Activated CD4-positive, alpha-beta T cell treated with anti-CD3 and anti-CD28 coated beads, Interleukin-2, amount 10 ng/mL, durations not matched to agents 7 days and 5 days (primary cell): Measurements from ENCODE around the gene IRF4. TPM values are rescaled to one million over a fixed set of nuclear protein-coding genes. Genes with fewer than 3 reads are reported as not detected.
"Not testable (repeated sequence)": the region's sequence is repeated elsewhere in the genome, so short reads cannot be mapped to it uniquely, and the experiment has no call there.

Source experiments
- CTCF ChIA-PET: fragments of 350-600 bp; sonication (Branson Sonifier 250); formaldehyde crosslinking; loops from one replicate; lab custom pipeline; 2021; ENCODE audit warnings: antibody characterized with exemption; lab: Charles Lee
- POLR2A ChIA-PET: fragments of 350-600 bp; sonication (Branson Sonifier 250); formaldehyde crosslinking; loops from one replicate; lab custom pipeline; 2021; ENCODE audit warnings: antibody characterized with exemption; lab: Charles Lee
- DNase-seq: peaks from one replicate; pipeline ENCODE4 v3.0.0-alpha.2; 2020
- H3K27ac Mint-ChIP-seq: one replicate; pipeline ENCODE4 v1.8.0; 2021; ENCODE audit warnings: mild to moderate bottlenecking, moderate library complexity, mixed read lengths
- H3K27me3 Mint-ChIP-seq: one replicate; pipeline ENCODE4 v1.8.0; 2021; ENCODE audit warnings: mixed read lengths
- H3K36me3 Mint-ChIP-seq: one replicate; pipeline ENCODE4 v1.8.0; 2021; ENCODE audit warnings: low read depth, mixed read lengths
- H3K4me1 Mint-ChIP-seq: one replicate; pipeline ENCODE4 v1.8.0; 2021; ENCODE audit warnings: mixed read lengths
- H3K4me3 Mint-ChIP-seq: one replicate; pipeline ENCODE4 v1.8.0; 2021; ENCODE audit warnings: mild to moderate bottlenecking, moderate library complexity, mixed read lengths
- H3K9me3 Mint-ChIP-seq: one replicate; pipeline ENCODE4 v1.8.0; 2021; ENCODE audit warnings: mixed read lengths
- total RNA-seq, 2 experiments: library from RNA; stranded (reverse); gene quantifications; one replicate each; pipeline ENCODE4 v1.2.3, GENCODE V29; 2021

Gene IRF4
- total RNA-seq, 2 experiments from 2014 or later, result 111 to 126 TPM

DNA sequence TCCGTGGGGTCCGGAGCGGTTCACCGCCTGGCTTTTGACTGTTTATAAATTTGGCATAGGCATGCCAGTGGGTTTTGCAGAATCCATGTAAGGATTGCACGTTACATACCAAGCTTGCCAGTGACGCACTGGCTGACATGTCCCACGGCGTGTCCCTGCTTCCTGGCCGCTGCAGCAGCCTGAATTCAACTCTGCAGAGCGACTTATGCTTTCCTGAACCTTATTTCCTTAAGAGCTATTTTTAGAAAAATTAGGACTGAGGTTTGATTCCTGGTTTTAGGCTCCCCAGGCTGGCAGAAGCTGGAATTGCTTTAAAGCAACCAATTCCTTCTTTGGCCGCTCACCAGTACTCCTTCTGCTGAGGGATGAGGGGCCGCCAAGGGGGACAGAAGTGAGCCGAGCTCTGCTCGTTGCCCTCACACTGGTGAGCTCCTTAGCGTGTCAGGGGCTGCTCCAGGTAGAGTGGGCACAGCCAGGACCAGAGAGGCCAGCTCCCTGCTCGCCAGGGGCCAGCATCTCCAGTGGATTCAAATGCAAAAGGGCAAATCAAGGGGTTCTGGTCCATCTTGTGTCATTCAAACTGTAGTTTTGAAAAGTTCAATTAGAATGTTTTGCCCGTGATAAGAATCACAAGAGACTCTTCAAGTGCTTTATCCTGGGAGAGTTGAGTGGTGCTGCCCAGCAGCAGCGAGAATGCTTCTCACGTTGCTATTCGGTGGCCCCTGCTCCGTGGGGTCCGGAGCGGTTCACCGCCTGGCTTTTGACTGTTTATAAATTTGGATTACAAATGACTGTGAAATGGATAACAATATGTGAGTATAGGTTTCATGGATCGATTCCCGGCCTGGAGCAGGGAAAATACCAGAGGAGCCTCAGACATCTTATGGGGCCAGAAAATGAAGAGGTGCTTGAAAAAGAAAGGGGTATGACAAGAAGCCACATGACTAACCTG, 17.5 kb upstream of the IRF4 start:
- ChIA-PET CTCF (interaction anchor here (0.9 to 2.1 kb wide), 3 partner anchors 18 to 60 kb away, joined by 3 to 6 read pairs (median 5); no protein-coding TSS in a partner anchor), POLR2A (no interaction called here)
- H3K4me1 Mint-ChIP-seq, result peaks cover 9% of the 10 kb centered on the region

DNA sequence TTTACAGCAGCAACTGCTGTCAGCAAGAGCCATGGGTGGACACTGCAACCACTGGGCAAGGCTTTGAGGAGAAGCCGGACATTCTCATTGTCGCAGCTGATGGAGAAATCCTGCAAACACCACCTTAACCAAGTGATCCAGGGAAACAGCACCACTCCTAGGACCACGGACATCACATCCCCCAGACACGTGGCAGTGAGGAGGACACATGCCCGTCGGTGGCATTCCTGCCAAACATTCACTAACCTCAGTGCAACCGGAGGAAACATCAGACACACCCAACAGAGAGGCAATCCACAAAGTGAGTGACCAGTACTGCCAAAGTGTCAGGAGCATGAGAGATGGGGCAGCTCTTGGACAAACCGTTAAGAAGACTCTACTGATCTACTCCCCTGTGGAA, 16.6 kb upstream of the IRF4 start:
- Mint-ChIP-seq H3K4me1 (peaks cover 14% of the 10 kb centered on the region), H3K27me3 (peaks cover 13% of the 10 kb centered on the region), H3K27ac (no peak overlapping the region), H3K36me3 (no peaks in the 10 kb centered on the region), H3K9me3 (peaks cover 6% of the 10 kb centered on the region), H3K4me3 (no peak overlapping the region)
- DNase-seq, result no peak
- CTCF ChIA-PET, result interaction anchor here (2.1 kb wide), 1 partner anchor 61 kb away, joined by 5 read pairs; no protein-coding TSS in a partner anchor
- POLR2A ChIA-PET, result no interaction called here

More for the DNA sequence above, 17.5 kb upstream of the IRF4 start:
- H3K9me3 Mint-ChIP-seq, result peaks cover 6% of the 10 kb centered on the region
- no peak for DNase-seq
- no peak overlapping the region for H3K4me3 Mint-ChIP-seq
- H3K27me3 Mint-ChIP-seq, result peaks cover 13% of the 10 kb centered on the region
- H3K27ac Mint-ChIP-seq, result no peak overlapping the region
- no peaks in the 10 kb centered on the region for H3K36me3 Mint-ChIP-seq

DNA sequence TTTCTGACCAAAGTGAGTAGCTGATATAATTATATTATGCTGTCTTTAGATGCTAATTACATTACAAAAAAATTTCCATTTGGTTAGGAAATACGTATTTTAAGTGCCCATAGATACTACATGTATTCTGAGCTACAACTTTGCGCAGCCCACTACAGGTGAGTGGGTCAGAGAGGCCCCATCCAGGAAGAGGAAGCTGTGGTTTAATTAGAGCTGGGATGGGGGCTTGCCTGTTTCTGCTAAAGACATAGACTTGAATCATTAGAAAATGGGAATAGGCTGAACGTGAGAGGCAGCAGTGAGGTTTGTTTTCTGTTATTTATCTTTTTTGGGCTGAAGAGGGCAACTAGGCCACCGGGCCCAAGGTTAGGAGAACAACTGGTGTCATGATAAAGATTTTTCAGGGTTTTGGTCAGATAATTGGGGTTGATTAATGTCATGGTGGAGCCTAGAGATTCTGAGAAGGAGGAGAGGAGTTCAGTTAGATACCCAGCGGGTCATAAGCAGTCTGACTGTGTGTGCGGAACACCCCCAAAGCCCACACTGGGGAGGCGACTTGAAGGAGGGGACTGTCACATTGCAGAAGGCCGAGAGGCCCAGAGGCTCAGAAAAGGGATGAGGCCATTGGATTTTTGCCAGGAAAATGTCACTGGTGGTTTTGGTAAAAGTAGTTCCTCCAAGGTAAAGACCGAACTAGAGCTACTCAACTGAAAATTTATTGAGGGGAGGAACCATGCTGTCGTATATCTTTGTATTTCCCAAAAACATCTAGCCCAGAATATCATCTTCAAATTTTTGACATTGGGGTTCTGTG, 14.5 kb upstream of the IRF4 start:
- H3K9me3 Mint-ChIP-seq, result peaks cover 3% of the 10 kb centered on the region
- no peak for DNase-seq
- no peak overlapping the region for H3K4me3 Mint-ChIP-seq
- peaks cover 16% of the 10 kb centered on the region for H3K27me3 Mint-ChIP-seq
- H3K27ac Mint-ChIP-seq, result no peak overlapping the region
- ChIA-PET CTCF (interaction anchor here (0.8 to 1.4 kb wide), 2 partner anchors 13 to 14 kb away, joined by 3 read pairs; partner anchors contain the start of gene IRF4), POLR2A (interaction anchor here (0.7 kb wide), 1 partner anchor 63 kb away, joined by 3 read pairs; no protein-coding TSS in a partner anchor)
- H3K4me1 Mint-ChIP-seq, result peaks cover 16% of the 10 kb centered on the region
- H3K36me3 Mint-ChIP-seq, result no peaks in the 10 kb centered on the region

DNA sequence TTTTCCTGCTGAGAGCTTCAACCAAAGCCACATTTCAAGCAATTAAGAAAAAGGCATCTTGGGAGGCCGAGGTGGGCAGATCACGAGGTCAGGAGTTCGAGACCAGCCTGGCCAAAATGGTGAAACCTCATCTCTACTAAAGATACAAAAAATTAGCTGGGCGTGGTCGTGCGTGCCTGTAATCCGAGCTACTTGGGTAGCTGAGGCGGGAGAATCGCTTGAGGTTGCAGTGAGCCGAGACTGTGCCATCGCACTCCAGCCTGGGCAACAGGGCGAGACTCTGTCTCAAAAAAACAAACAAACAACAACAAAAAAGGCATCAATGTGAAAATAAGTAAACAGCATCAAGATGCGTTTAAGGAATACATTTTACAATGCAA, 13.9 kb upstream of the IRF4 start:
- CTCF ChIA-PET, result interaction anchor here (0.8 kb wide), 1 partner anchor 14 kb away, joined by 3 read pairs; the partner anchor contains the start of gene IRF4
- DNase-seq, H3K4me3 Mint-ChIP-seq, H3K27ac Mint-ChIP-seq, H3K36me3 Mint-ChIP-seq, H3K9me3 Mint-ChIP-seq: not testable (repeated sequence)
- POLR2A ChIA-PET, result interaction anchor here (0.7 kb wide), 1 partner anchor 63 kb away, joined by 3 read pairs; no protein-coding TSS in a partner anchor
- H3K27me3 Mint-ChIP-seq, result peaks cover 14% of the 10 kb centered on the region
- peaks cover 15% of the 10 kb centered on the region for H3K4me1 Mint-ChIP-seq

DNA sequence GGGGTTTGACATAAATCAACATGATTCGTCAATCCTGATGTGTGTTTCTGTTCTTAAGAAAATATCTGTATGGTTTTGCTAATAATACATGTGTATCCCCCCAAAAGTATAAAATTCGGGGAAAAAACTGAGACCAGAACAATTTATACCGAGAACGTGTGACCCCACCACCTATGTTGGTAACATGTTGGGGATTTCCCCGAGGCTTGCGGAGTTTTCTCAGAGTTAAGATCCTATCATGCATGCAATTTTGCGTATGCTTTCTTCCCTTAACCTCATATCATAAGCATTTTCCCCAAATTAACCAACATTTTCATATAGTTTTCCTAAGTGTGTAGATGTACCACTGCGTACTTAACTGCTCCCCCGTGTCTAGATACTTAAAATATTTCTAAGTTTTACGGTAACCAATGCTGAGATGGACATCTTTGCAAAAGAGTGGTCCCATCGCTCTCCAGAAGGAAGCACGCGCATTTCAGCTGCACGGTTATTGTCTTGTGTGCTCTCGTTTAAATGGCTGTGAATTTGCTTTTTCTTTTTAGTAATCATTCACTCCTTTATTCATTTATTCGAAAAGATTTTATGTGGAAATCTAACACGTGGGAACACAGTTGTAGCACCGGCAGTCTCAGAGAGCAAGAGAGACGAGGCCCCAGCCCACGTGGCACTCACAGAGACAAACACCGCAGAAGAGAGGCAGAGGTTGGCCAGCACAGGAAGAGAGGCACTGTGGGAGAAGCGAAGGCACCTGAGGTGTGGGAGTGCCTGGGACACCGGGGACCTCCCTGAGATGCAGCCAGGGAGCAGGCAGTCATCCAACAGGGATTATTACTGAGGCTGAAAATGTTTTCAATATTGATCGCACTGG, 13.2 kb upstream of the IRF4 start:
- CTCF ChIA-PET, result interaction anchor here (0.8 to 1.8 kb wide), 2 partner anchors 13 to 190 kb away, joined by 3 to 4 read pairs; partner anchors contain the start of gene IRF4
- Mint-ChIP-seq H3K27me3 (peaks cover 11% of the 10 kb centered on the region), H3K4me1 (peaks cover 12% of the 10 kb centered on the region), H3K4me3 (no peak overlapping the region), H3K36me3 (no peaks in the 10 kb centered on the region), H3K9me3 (no peaks in the 10 kb centered on the region), H3K27ac (no peak overlapping the region)
- POLR2A ChIA-PET, result no interaction called here
- no peak for DNase-seq

DNA sequence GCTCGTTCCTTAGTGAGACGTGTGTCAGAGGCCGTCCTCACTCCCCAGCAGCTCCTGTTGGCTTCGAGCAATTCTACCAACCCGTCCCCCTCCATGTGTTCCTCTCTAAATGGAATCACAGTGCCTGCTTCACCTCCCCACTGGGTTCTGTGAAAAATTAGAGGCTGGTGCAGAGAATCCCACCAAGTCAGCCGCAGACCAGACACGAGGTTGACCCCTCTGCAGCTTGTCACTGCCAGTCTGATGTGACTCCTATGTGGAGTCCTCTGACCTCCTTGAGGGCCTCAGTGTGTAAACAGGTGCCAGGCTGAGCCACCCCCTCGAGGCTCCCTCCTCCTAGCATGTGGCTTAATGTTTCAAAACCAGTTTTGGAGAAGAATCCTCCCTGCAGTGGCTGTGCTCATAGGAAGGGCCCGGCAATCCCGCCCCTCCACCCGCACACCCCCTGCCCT, 12.6 kb upstream of the IRF4 start:
- DNase-seq, result no peak
- no peaks in the 10 kb centered on the region for H3K9me3 Mint-ChIP-seq
- peaks cover 7% of the 10 kb centered on the region for H3K27me3 Mint-ChIP-seq
- H3K36me3 Mint-ChIP-seq, result no peaks in the 10 kb centered on the region
- H3K4me1 Mint-ChIP-seq, result peaks cover 12% of the 10 kb centered on the region
- CTCF ChIA-PET, result interaction anchor here (1.8 kb wide), 1 partner anchor 190 kb away, joined by 4 read pairs; no protein-coding TSS in a partner anchor
- H3K27ac Mint-ChIP-seq, result no peak overlapping the region
- no peak overlapping the region for H3K4me3 Mint-ChIP-seq
- POLR2A ChIA-PET, result no interaction called here

DNA sequence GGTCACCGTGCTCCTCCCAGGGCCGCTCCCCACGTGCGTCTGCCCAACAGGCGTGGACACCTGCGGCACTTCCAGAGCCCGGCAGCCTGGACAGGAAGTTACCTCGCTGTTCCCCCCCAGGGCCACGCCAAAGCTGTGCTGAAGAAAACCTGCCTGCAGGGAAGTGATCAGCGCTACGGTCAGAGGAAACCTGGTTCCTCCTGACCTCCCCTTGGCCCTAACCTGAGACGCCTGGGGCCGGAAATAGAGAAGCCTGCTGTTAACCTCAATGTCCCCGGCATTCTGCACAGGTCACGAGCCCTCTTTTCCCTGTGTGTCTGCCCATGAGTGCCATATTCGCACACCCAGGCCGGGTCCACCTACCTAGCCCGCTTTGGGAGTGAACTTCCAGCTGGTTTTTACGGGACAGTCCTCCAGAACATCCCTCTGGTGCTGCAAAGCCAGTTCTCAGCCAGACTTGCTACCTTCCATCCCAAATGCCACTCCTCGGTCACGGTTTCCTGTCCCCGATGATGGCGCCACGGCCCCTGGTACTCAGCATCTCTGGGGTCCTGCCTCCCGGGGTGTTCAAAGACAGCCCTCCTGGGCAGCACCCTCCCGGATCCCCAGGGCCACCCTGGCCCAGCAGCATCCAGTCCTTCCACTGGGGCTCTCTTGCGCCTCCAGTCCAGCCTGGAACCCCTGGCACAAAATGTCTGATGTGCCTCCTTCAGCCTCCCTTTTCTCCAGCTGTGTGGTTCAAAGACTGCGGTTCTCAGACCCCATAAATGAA, 12.0 kb upstream of the IRF4 start:
- Mint-ChIP-seq H3K9me3 (no peaks in the 10 kb centered on the region), H3K4me3 (no peak overlapping the region), H3K4me1 (peaks cover 12% of the 10 kb centered on the region), H3K36me3 (no peaks in the 10 kb centered on the region), H3K27ac (no peak overlapping the region), H3K27me3 (peaks cover 7% of the 10 kb centered on the region)
- POLR2A ChIA-PET, result no interaction called here
- CTCF ChIA-PET, result interaction anchor here (0.8 to 1.8 kb wide), 3 partner anchors 12 to 191 kb away, joined by 3 to 4 read pairs (median 4); partner anchors contain the start of gene IRF4
- DNase-seq, result no peak

DNA sequence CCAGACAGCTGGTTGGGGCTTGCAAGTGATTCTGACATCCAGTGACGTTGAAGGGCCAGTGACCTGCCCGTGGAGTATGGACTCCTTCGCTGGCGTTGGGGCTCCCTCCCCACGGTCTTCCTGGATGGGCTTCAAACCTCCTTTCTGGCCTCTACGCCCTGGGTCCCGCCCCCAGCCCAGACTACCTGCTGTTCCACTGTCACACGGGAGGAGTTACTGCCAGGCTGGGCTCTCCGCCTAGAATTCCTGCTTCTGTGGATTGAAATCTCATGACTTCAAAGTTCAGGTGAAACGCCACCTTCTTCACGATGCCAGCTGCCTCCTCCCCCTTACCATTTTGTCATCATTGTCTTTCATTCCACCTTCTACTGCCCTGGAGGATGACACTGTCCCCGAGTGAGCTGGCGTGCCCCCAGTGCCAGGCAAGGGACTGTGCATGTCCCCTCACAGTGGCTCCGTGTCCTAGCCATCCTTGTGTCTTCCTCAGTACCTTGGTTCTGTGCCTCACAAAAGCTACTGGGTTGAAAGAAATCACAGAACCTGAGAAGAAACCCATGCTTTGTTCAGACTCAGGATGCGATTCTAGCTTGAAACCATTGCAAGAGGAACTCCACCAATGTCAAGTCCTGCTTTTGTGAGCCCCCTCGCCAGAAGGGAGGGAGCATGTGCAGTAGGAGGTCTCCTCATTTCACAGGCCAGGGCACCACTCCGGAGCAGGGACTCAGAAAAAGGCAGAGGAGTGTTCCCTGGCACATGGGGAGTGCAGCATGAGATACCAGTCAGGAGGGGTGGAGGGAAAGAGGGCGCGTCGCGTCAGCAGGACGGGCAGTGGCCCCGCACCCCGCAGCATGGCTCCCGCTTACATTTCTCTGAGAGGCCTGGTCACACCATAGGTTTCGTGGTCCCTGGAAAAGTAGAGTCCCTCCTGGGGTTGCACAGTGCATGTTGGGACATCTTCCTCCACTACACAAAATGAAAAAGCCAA, 11.0 kb upstream of the IRF4 start:
- no peak for DNase-seq
- H3K27me3 Mint-ChIP-seq, result peaks cover 4% of the 10 kb centered on the region
- POLR2A ChIA-PET, result no interaction called here
- no peaks in the 10 kb centered on the region for H3K36me3 Mint-ChIP-seq
- peaks cover 12% of the 10 kb centered on the region for H3K4me1 Mint-ChIP-seq
- no peak overlapping the region for H3K4me3 Mint-ChIP-seq
- H3K9me3 Mint-ChIP-seq, result no peaks in the 10 kb centered on the region
- no peak overlapping the region for H3K27ac Mint-ChIP-seq
- CTCF ChIA-PET, result interaction anchor here (0.8 to 1.8 kb wide), 3 partner anchors 11 to 192 kb away, joined by 3 to 4 read pairs (median 4); partner anchors contain the start of gene IRF4

DNA sequence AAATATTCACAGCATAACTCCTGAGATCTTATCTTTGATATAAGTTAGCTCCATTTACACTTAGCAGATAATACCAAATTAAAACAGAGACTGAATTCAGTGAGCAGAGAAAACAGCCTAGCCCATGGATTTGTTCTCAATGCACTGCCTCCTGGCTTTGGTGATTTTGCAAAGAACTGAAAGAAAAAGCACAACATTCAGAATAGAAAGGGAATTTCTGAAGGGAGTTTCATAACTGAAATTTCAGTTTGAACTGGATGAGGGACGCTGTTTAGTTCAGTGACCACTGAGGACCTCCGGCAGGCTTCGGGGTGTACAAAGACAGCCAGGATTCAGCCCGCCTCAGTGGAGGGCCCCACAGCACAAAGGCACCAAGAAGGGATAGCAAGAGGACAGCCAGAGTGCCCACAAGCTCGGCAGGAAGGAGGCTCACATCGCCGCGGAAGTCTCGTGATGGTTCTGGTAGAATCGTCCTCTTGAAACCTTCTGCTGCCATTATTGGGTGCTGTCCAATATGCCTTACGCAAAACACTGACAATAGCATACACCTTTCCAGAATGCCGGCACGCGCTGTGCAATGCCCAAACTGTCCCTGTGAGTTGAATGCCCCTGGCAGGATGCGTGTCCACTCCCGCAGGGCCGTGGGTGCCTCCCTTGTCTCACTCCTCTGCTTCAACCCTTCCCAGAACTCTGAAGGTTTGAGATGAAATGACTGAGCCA, 9.7 kb upstream of the IRF4 start:
- Mint-ChIP-seq H3K4me1 (peaks cover 11% of the 10 kb centered on the region), H3K27ac (no peak overlapping the region), H3K27me3 (peaks cover 3% of the 10 kb centered on the region), H3K36me3 (no peaks in the 10 kb centered on the region), H3K4me3 (no peak overlapping the region), H3K9me3 (no peaks in the 10 kb centered on the region)
- CTCF ChIA-PET, result interaction anchor here (1.0 to 2.1 kb wide), 2 partner anchors 10 kb away, joined by 3 to 8 read pairs; partner anchors contain the start of gene IRF4
- DNase-seq, result no peak
- POLR2A ChIA-PET, result no interaction called here
